Trophoblast cell (in vitro differentiated cells and primary cell): ENCODE data around the gene BBOX1.

Experiments used
- DNase-seq, 2 donors: peaks; one replicate each; pipeline ENCODE4 v3.0.0-alpha.2; 2016
- H2AFZ ChIP-seq: 2 replicates; pipeline ENCODE4 v1.6.1; 2013; ENCODE audit warnings: low read length, moderate library complexity, mild to moderate bottlenecking; ENCODE audit not compliant: insufficient read depth, poor library complexity
- H2AK5ac ChIP-seq: 2 replicates; pipeline ENCODE4 v1.6.1; 2013; ENCODE audit warnings: mild to moderate bottlenecking, low read length
- H2BK120ac ChIP-seq: 2 replicates; pipeline ENCODE4 v1.6.1; 2013; ENCODE audit warnings: low read length, mild to moderate bottlenecking, moderate library complexity; ENCODE audit not compliant: insufficient read depth, poor library complexity
- H2BK12ac ChIP-seq: 2 replicates; pipeline ENCODE4 v1.6.1; 2013; ENCODE audit warnings: mild to moderate bottlenecking, low read length, moderate library complexity
- H2BK5ac ChIP-seq: 2 replicates; pipeline ENCODE4 v1.6.1; 2013; ENCODE audit warnings: low read length, low read depth, moderate library complexity, mild to moderate bottlenecking; ENCODE audit not compliant: poor library complexity
- H3K14ac ChIP-seq: 2 replicates; pipeline ENCODE4 v1.6.1; 2013; ENCODE audit warnings: mild to moderate bottlenecking, low read length
- H3K18ac ChIP-seq: 2 replicates; pipeline ENCODE4 v1.6.1; 2013; ENCODE audit warnings: mild to moderate bottlenecking, low read length
- H3K23ac ChIP-seq: 2 replicates; pipeline ENCODE4 v1.6.1; 2013; ENCODE audit warnings: low read length
- H3K27ac ChIP-seq: 2 replicates; pipeline ENCODE4 v1.5.1; 2013; ENCODE audit warnings: low read depth, mild to moderate bottlenecking, inconsistent platforms, low read length, moderate library complexity
- H3K27me3 ChIP-seq: 2 replicates; pipeline ENCODE4 v1.6.1; 2013; ENCODE audit warnings: inconsistent platforms, mild to moderate bottlenecking, low read length, moderate library complexity; ENCODE audit not compliant: insufficient read depth
- H3K36me3 ChIP-seq, 2 experiments: 1 replicate in 1 of 2; 2 replicates in 1 of 2; pipeline ENCODE4 v1.6.1; 2013; ENCODE audit warnings: low read length in 2 of 2, mild to moderate bottlenecking in 2 of 2, moderate library complexity in 1 of 2; ENCODE audit not compliant: insufficient read depth in 2 of 2, control insufficient read depth in 1 of 2
- H3K4ac ChIP-seq: 2 replicates; pipeline ENCODE4 v1.6.1; 2013; ENCODE audit warnings: low read depth, mild to moderate bottlenecking, low read length, moderate library complexity
- H3K4me1 ChIP-seq, 2 experiments: 1 replicate in 1 of 2; 2 replicates in 1 of 2; pipeline ENCODE4 v1.6.1; 2013; ENCODE audit warnings: low read length in 2 of 2, mild to moderate bottlenecking in 2 of 2, moderate library complexity in 1 of 2; ENCODE audit not compliant: insufficient read depth in 2 of 2, control insufficient read depth in 1 of 2
- H3K4me2 ChIP-seq: 2 replicates; pipeline ENCODE4 v1.6.1; 2013; ENCODE audit warnings: inconsistent platforms, mild to moderate bottlenecking, low read length, moderate library complexity
- H3K4me3 ChIP-seq: 2 replicates; pipeline ENCODE4 v1.5.1; 2013; ENCODE audit warnings: mild to moderate bottlenecking, low read depth, low read length, inconsistent platforms
- H3K79me1 ChIP-seq: one replicate; pipeline ENCODE4 v1.6.1; 2013; ENCODE audit warnings: low read length
- H3K79me2 ChIP-seq: 2 replicates; pipeline ENCODE4 v1.6.1; 2013; ENCODE audit warnings: low read length, mild to moderate bottlenecking; ENCODE audit not compliant: control insufficient read depth, insufficient read depth, poor library complexity
- H3K9ac ChIP-seq: 2 replicates; pipeline ENCODE4 v1.6.1; 2013; ENCODE audit warnings: mild to moderate bottlenecking, low read length
- H3K9me3 ChIP-seq: 2 replicates; pipeline ENCODE4 v1.6.1; 2013; ENCODE audit warnings: low read depth, mild to moderate bottlenecking, control low read depth, inconsistent platforms, low read length; ENCODE audit not compliant: insufficient read depth
- H4K12ac ChIP-seq: 2 replicates; pipeline ENCODE4 v1.6.1; 2013; ENCODE audit warnings: low read depth, mild to moderate bottlenecking, low read length, moderate library complexity
- H4K8ac ChIP-seq: 2 replicates; pipeline ENCODE4 v1.6.1; 2013; ENCODE audit warnings: low read depth, mild to moderate bottlenecking, low read length, moderate library complexity
- H4K91ac ChIP-seq: one replicate; pipeline ENCODE4 v1.6.1; 2013; ENCODE audit warnings: low read depth, mild to moderate bottlenecking, low read length, moderate library complexity
- WGBS: extraction: QIAGEN DNeasy Blood & Tissue Kit; methylation state at CpG from one replicate; pipeline ENCODE4 v1.1.7; 2013; ENCODE audit warnings: missing lambda C conversion rate; ENCODE audit not compliant: insufficient read length, insufficient coverage; ENCODE audit errors: extremely low coverage; 5-methylcytosine and 5-hydroxymethylcytosine counted together

Gene BBOX1

DNA sequence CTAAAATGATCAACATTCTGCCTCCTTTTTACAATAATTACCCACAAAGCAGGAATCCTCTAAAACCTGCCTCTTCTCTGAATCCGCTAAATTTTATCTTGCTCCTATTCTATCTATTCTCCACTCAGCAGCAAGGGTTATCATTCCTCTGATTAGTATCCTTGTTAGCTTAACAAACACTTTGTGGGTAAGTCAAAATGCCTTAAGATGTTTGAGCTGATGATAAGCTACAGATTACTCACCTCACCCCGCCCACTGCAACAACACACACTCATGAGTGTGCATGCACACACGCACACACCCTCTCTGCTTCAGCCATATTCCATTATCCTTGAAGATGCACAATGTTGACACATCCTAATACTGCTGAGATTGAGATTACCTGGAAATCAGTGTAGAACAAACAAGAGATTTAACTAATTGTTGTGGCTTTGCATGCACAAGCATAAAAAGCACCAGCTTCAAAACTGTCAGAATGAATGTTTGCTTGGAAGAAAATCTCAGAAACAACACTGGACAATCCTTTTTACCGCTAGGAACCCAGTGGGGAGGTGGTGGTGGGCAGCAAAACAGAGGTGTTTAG is 130.9 kb downstream of the BBOX1 start:
- no peak overlapping the region for H3K4me2 ChIP-seq
- H2BK12ac ChIP-seq = no peak overlapping the region
- H3K27me3 ChIP-seq = no peaks in the 10 kb centered on the region
- H3K4me1 ChIP-seq = no peaks in the 10 kb centered on the region
- no peak overlapping the region for H3K18ac ChIP-seq
- no CpG with 5 or more reads among the region's 4 CpGs for WGBS
- H3K27ac ChIP-seq = no peak overlapping the region
- H4K12ac ChIP-seq = no peak overlapping the region
- H3K14ac ChIP-seq = no peak overlapping the region
- DNase-seq = no peak
- H3K9ac ChIP-seq = no peak overlapping the region
- no peak overlapping the region for H4K8ac ChIP-seq
- H2AFZ ChIP-seq = no peak overlapping the region
- H3K4ac ChIP-seq = no peak overlapping the region
- H3K9me3 ChIP-seq = no peaks in the 10 kb centered on the region
- no peak overlapping the region for H2AK5ac ChIP-seq
- no peak overlapping the region for H3K4me3 ChIP-seq
- H2BK120ac ChIP-seq = no peak overlapping the region
- H3K79me1 ChIP-seq = no peaks in the 10 kb centered on the region
- H4K91ac ChIP-seq = no peak overlapping the region
- H3K23ac ChIP-seq = no peak overlapping the region
- no peaks in the 10 kb centered on the region for H3K79me2 ChIP-seq
- no peaks in the 10 kb centered on the region for H3K36me3 ChIP-seq
- no peak overlapping the region for H2BK5ac ChIP-seq

DNA sequence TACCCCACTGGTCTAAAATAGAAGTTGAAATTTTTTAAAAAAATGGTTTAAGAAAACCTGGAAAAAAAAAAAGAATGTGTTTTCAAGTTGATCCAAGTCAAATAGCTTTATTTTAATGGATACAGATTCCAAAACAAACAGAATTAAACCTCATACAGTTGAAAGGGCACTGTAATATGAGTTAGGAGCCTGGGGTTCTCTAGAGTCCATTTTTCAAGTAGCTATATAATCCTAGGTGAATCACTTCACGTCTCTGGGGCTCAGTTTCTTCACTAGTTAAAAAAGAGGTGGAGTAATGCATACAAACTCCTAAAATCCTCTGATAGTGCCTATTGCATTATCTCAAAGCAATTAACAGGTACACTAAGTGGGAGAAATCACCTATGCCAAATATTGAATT is 132.9 kb downstream of the BBOX1 start:
- Histone ChIP-seq H3K14ac (no peak overlapping the region), H3K18ac (no peak overlapping the region), H3K4me2 (no peak overlapping the region), H3K4me3 (no peak overlapping the region), H4K8ac (no peak overlapping the region), H3K27me3 (no peaks in the 10 kb centered on the region), H3K36me3 (no peaks in the 10 kb centered on the region), H2AFZ (no peak overlapping the region), H3K27ac (no peak overlapping the region), H2BK5ac (no peak overlapping the region), H3K9me3 (no peaks in the 10 kb centered on the region), H2AK5ac (no peak overlapping the region), H4K91ac (no peak overlapping the region), H3K23ac (no peak overlapping the region), H4K12ac (no peak overlapping the region), H3K79me2 (no peaks in the 10 kb centered on the region), H3K9ac (no peak overlapping the region), H3K79me1 (no peaks in the 10 kb centered on the region), H3K4me1 (no peaks in the 10 kb centered on the region), H3K4ac (no peak overlapping the region), H2BK120ac (no peak overlapping the region), H2BK12ac (no peak overlapping the region)
- DNase-seq = no peak
- no CpG with 5 or more reads among the region's 1 CpG for WGBS

DNA sequence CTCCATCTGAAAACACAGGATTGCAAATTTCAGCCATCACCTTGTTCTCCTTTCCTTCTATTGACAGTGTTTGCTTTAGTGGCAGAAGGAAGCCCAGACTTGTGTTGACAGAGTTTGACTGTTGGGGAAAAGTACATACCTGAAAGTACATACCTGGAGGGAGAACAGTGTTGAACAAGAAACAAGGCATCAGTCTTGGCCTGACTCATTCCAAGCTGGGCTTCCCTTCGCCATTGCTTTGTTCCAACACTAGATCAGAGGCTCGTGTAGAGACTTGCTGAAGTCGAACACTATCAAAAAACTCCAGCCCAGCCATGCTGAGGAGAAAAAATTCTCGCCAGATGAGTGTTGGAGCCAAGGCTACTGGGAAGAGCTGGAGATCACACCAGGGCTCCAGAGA is 133.4 kb downstream of the BBOX1 start:
- Histone ChIP-seq H3K9ac (no peak overlapping the region), H4K91ac (no peak overlapping the region), H3K27ac (no peak overlapping the region), H2BK5ac (no peak overlapping the region), H3K4me2 (no peak overlapping the region), H3K4ac (no peak overlapping the region), H3K4me3 (no peak overlapping the region), H3K9me3 (no peaks in the 10 kb centered on the region), H3K18ac (no peak overlapping the region), H2BK12ac (no peak overlapping the region), H3K36me3 (no peaks in the 10 kb centered on the region), H2AK5ac (no peak overlapping the region), H3K23ac (no peak overlapping the region), H4K8ac (no peak overlapping the region), H2BK120ac (no peak overlapping the region), H3K79me1 (no peaks in the 10 kb centered on the region), H3K79me2 (no peaks in the 10 kb centered on the region), H3K14ac (no peak overlapping the region), H3K4me1 (no peaks in the 10 kb centered on the region), H2AFZ (no peak overlapping the region), H4K12ac (no peak overlapping the region), H3K27me3 (no peaks in the 10 kb centered on the region)
- no peak for DNase-seq
- WGBS = no CpG with 5 or more reads among the region's 4 CpGs

DNA sequence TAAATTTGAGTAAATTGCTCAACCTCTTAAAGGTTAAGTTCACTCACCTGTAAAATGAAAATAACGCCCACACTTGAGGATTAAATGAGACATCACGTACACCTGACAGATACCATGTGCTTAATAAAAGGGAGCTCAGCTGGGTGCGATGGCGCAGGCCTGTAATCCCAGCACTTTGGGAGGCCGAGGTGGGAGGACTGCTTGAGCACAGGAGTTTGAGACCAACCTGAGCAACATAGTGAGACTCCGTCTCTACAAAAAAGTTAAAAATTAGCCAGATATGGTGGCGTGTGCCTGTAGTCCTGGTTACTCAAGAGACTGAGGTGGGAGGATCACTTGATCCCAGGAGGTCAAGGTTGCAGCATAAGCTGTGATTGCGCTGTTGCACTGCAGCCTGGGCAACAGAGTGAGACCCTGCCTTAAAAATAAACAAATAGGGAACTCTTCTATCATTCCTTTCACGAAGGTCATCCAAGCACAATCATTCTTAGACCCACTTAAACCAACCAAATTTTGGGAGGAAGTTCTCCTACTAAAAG is 134.1 kb downstream of the BBOX1 start:
- Histone ChIP-seq H3K14ac (no peak overlapping the region), H2AFZ (no peak overlapping the region), H3K4me2 (no peak overlapping the region), H3K4me1 (no peaks in the 10 kb centered on the region), H3K27ac (no peak overlapping the region), H3K9me3 (no peaks in the 10 kb centered on the region), H3K23ac (no peak overlapping the region), H4K8ac (no peak overlapping the region), H4K91ac (no peak overlapping the region), H3K27me3 (no peaks in the 10 kb centered on the region), H2AK5ac (no peak overlapping the region), H2BK5ac (no peak overlapping the region), H3K9ac (no peak overlapping the region), H3K18ac (no peak overlapping the region), H3K79me2 (no peaks in the 10 kb centered on the region), H3K36me3 (peaks cover 0 to under 1% of the 10 kb centered on the region in 2 experiments), H2BK120ac (no peak overlapping the region), H3K79me1 (no peaks in the 10 kb centered on the region), H4K12ac (no peak overlapping the region), H2BK12ac (no peak overlapping the region), H3K4ac (no peak overlapping the region), H3K4me3 (no peak overlapping the region)
- WGBS = no CpG with 5 or more reads among the region's 9 CpGs
- no peak for DNase-seq
